DND-41 (cell line): Measurements from ENCODE around the gene MET.
"Not testable (repeated sequence)": the region's sequence is repeated elsewhere in the genome, so short reads cannot be mapped to it uniquely, and the experiment has no call there.

Source experiments
- ATAC-seq: fragments of 200-7000 bp; cut with Tn5 transposase; 3 replicates; pipeline ENCODE4 v1.9.1; 2021; ENCODE audit warnings: low read depth; ENCODE audit not compliant: insufficient read depth
- DNase-seq: peaks from one replicate; pipeline ENCODE4 v3.0.0-alpha.2; 2020
- H2AFZ ChIP-seq: 2 replicates; pipeline ENCODE4 v1.6.0; 2012; ENCODE audit warnings: low read depth, low read length
- H3K27ac ChIP-seq: 2 replicates; pipeline ENCODE4 v1.5.1; 2012; ENCODE audit warnings: low read length, inconsistent platforms
- H3K27me3 ChIP-seq: fragments of 200-600 bp; sonication (generic); 2 replicates; pipeline ENCODE4 v1.6.0; 2012; ENCODE audit warnings: low read length, mild to moderate bottlenecking, inconsistent platforms; ENCODE audit not compliant: insufficient read depth, poor library complexity
- H3K36me3 ChIP-seq: 2 replicates; pipeline ENCODE4 v1.5.1; 2012; ENCODE audit warnings: low read length, inconsistent platforms; ENCODE audit not compliant: insufficient read depth
- H3K4me1 ChIP-seq: 2 replicates; pipeline ENCODE4 v1.5.1; 2012; ENCODE audit warnings: mild to moderate bottlenecking, low read length; ENCODE audit not compliant: insufficient read depth
- H3K4me2 ChIP-seq: 2 replicates; pipeline ENCODE4 v1.6.0; 2012; ENCODE audit warnings: mild to moderate bottlenecking, moderate library complexity, low read length, inconsistent platforms; ENCODE audit not compliant: insufficient read depth
- H3K4me3 ChIP-seq, 2 experiments: fragments of 200-600 bp in 1 of 2; shearing (Covaris generic) in 1 of 2; 2 replicates each; pipeline ENCODE4 v1.5.1; 2012 to 2016; ENCODE audit warnings: inconsistent platforms in 2 of 2, low read length in 2 of 2, mild to moderate bottlenecking in 2 of 2, low read depth in 1 of 2, moderate library complexity in 1 of 2
- H3K79me2 ChIP-seq: 2 replicates; pipeline ENCODE4 v1.6.0; 2012; ENCODE audit warnings: low read length, inconsistent platforms; ENCODE audit not compliant: insufficient read depth
- H3K9ac ChIP-seq: 2 replicates; pipeline ENCODE4 v1.6.0; 2012; ENCODE audit warnings: low read depth, mild to moderate bottlenecking, inconsistent platforms, low read length, moderate library complexity
- H3K9me3 ChIP-seq: 2 replicates; pipeline ENCODE4 v1.5.1; 2012; ENCODE audit warnings: low read length, moderate library complexity, mild to moderate bottlenecking, inconsistent platforms; ENCODE audit not compliant: insufficient read depth, severe bottlenecking
- H4K20me1 ChIP-seq: 2 replicates; pipeline ENCODE4 v1.6.0; 2012; ENCODE audit warnings: low read length; ENCODE audit not compliant: insufficient read depth
- EZH2 ChIP-seq: IDR thresholded peaks from 3 replicates; pipeline ENCODE4 v1.6.1; 2012; ENCODE audit warnings: borderline replicate concordance, low read depth, mild to moderate bottlenecking, moderate library complexity, low read length, inconsistent platforms; ENCODE audit not compliant: severe bottlenecking
- TF ChIP-seq, protein P1 (sequence below): IDR thresholded peaks from 2 replicates; pipeline ENCODE4 v1.5.1; 2012; ENCODE audit warnings: borderline replicate concordance, low read length, moderate library complexity, mild to moderate bottlenecking; ENCODE audit not compliant: poor library complexity, severe bottlenecking; ENCODE audit errors: extremely low read depth

Gene MET

DNA sequence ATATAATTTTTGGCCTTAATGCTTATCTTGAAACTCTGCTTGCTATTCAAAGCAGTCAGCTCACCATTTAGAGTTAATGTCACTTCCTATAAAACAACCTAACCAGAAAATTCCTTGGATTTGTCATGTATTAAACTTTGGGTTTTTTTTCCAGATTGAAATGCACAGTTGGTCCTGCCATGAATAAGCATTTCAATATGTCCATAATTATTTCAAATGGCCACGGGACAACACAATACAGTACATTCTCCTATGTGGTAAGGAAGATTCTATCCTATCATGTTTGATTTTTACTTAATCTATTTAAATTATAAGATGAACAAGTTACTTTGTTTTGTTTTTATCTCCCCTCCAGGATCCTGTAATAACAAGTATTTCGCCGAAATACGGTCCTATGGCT lies 85.3 kb downstream of the MET start:
- H3K4me1 ChIP-seq, result no peaks in the 10 kb centered on the region
- no peak for DNase-seq
- TF ChIP-seq, protein P1, sequence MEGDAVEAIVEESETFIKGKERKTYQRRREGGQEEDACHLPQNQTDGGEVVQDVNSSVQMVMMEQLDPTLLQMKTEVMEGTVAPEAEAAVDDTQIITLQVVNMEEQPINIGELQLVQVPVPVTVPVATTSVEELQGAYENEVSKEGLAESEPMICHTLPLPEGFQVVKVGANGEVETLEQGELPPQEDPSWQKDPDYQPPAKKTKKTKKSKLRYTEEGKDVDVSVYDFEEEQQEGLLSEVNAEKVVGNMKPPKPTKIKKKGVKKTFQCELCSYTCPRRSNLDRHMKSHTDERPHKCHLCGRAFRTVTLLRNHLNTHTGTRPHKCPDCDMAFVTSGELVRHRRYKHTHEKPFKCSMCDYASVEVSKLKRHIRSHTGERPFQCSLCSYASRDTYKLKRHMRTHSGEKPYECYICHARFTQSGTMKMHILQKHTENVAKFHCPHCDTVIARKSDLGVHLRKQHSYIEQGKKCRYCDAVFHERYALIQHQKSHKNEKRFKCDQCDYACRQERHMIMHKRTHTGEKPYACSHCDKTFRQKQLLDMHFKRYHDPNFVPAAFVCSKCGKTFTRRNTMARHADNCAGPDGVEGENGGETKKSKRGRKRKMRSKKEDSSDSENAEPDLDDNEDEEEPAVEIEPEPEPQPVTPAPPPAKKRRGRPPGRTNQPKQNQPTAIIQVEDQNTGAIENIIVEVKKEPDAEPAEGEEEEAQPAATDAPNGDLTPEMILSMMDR, result no peak
- TF ChIP-seq EZH2, result no peak
- no peak overlapping the region for H2AFZ ChIP-seq
- H3K79me2 ChIP-seq, result no peaks in the 10 kb centered on the region
- H3K4me2 ChIP-seq, result no peak overlapping the region
- no peak overlapping the region for H3K9ac ChIP-seq
- no peak overlapping the region for H3K4me3 ChIP-seq
- no peaks in the 10 kb centered on the region for H3K36me3 ChIP-seq
- no peak overlapping the region for H3K27ac ChIP-seq
- no peaks in the 10 kb centered on the region for H4K20me1 ChIP-seq
- no peak for ATAC-seq
- peaks cover 9% of the 10 kb centered on the region for H3K27me3 ChIP-seq
- H3K9me3 ChIP-seq, result no peaks in the 10 kb centered on the region

DNA sequence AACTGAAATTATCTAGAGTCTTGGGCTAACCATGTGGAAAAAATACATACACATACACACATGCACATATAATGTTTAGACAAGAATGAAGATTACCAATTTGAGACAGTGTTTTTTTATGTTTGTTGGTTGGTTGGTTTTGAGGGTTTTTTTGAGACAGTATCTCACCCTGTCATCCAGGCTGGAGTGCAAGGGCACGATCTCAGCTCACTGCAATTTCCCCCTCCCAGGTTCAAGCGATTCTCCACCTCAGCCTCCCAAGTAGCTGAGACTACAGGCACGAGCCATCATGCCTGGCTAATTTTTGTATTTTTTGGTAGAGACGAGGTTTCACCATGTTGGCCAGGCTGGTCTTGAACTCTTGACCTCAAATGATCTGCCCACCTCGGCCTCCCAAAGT lies 87.6 kb downstream of the MET start:
- not testable (repeated sequence) for H3K79me2 ChIP-seq, H3K27ac ChIP-seq, H3K9me3 ChIP-seq, H4K20me1 ChIP-seq, H2AFZ ChIP-seq, DNase-seq, H3K27me3 ChIP-seq, H3K4me2 ChIP-seq, H3K4me3 ChIP-seq, H3K9ac ChIP-seq, H3K36me3 ChIP-seq, H3K4me1 ChIP-seq, ATAC-seq

DNA sequence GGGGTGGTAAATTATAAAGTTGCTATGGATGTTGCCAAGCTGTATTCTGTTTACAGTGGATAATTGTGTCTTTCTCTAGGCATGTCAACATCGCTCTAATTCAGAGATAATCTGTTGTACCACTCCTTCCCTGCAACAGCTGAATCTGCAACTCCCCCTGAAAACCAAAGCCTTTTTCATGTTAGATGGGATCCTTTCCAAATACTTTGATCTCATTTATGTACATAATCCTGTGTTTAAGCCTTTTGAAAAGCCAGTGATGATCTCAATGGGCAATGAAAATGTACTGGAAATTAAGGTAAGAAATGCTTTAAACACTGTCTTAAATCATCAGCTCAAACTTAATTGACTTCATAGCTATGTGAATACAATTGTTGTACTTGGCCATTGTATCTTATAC lies 91.0 kb downstream of the MET start:
- no peaks in the 10 kb centered on the region for H3K9me3 ChIP-seq
- ATAC-seq (no peak), DNase-seq (no peak)
- no peaks in the 10 kb centered on the region for H4K20me1 ChIP-seq
- H3K4me3 ChIP-seq, result no peak overlapping the region
- no peaks in the 10 kb centered on the region for H3K36me3 ChIP-seq
- no peaks in the 10 kb centered on the region for H3K79me2 ChIP-seq
- H3K27me3 ChIP-seq, result peaks cover 3% of the 10 kb centered on the region
- no peak overlapping the region for H3K4me2 ChIP-seq
- no peak overlapping the region for H3K27ac ChIP-seq
- no peak overlapping the region for H2AFZ ChIP-seq
- TF ChIP-seq, protein P1, result no peak
- TF ChIP-seq EZH2, result no peak
- no peak overlapping the region for H3K9ac ChIP-seq
- no peaks in the 10 kb centered on the region for H3K4me1 ChIP-seq

DNA sequence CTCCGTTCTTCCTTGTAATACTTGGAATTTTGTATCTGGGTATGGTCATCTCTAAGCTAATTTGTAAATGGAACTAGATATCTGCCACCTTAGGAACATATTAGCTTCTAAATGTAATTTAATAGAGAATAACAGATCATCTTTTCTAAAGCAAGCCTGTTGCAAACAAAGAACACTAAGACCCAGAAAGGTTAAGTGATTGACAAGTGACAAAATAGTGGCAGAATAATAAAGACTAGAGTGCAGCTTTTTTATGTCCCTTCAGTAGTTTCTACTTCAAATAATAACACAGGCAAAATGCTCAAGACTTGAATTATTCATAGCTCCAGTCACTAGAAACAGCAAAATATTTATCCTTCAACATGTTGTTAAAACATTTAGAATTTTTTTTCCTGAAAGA lies 91.7 kb downstream of the MET start:
- H3K36me3 ChIP-seq, result no peaks in the 10 kb centered on the region
- H4K20me1 ChIP-seq, result no peaks in the 10 kb centered on the region
- TF ChIP-seq EZH2, result no peak
- TF ChIP-seq, protein P1, result no peak
- no peak for ATAC-seq
- H3K79me2 ChIP-seq, result no peaks in the 10 kb centered on the region
- no peak overlapping the region for H3K27ac ChIP-seq
- H3K9me3 ChIP-seq, result no peaks in the 10 kb centered on the region
- no peak overlapping the region for H2AFZ ChIP-seq
- no peaks in the 10 kb centered on the region for H3K4me1 ChIP-seq
- H3K27me3 ChIP-seq, result peaks cover 3% of the 10 kb centered on the region
- no peak overlapping the region for H3K9ac ChIP-seq
- H3K4me3 ChIP-seq, result no peak overlapping the region
- no peak for DNase-seq
- H3K4me2 ChIP-seq, result no peak overlapping the region
